ENCODE results near the gene MRPL53.

MRPL53 gene

DNA sequence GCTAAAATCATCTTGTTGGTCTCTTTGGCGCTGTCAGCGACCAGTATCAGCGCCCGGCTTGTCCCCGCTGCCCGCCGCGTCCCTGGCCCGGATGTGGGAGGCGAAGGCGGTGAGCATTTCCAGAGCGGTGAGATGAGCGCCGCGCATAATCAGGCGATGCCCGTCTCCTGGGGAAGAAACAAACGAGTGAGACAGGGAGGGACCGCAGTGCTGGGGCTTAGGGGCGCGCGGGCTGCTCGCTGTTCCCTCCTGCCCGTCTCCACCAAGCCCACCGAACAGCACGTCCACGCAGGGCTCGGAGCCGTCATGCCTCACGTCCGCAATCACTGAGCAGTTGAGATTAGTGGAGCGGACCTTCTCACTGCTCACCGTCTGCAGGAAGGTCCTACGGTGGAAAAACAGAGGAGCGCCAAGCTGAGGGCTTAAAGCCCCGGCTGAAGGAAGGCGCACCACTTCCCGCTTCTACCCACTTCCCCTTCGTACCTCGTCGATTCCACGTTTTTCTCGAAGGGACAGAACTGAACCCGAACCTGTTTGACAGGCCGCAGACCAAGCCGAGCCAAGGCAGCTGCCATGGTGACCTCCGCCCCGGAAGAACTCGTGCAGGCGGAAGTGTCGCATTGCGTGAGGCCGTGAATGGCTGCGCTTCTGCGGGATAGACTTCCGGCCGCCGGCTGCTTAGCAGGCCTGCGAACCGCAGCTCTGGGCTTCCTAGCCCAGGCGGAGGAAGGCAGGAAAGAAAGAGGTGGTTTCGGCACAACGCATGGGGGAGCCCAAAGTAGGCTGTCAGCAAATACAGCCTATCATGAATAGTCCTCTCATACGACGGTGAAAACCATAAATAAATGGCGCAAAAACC lies at the start of gene MRPL53:
TSS of gene MRPL53 (minus strand) at position 595 of the 859 bp plus-strand sequence. CDS start at position 575, 20 bp downstream.
- no peaks in the 10 kb centered on the region for H3K27me3 Mint-ChIP-seq
- H3K36me3 Mint-ChIP-seq (ENCODE audit: low read depth) = peaks cover 12% of the 10 kb centered on the region
- H3K4me3 Mint-ChIP-seq = peak within 1 kb of the TSS; percentile 98
- H3K4me1 Mint-ChIP-seq = peaks cover 27% of the 10 kb centered on the region
- no peaks in the 10 kb centered on the region for H3K9me3 Mint-ChIP-seq
- DNase-seq (peak; percentile 96), ATAC-seq (peak; percentile 95)
- H3K27ac Mint-ChIP-seq = peak within 1 kb of the TSS; percentile 97

DNA sequence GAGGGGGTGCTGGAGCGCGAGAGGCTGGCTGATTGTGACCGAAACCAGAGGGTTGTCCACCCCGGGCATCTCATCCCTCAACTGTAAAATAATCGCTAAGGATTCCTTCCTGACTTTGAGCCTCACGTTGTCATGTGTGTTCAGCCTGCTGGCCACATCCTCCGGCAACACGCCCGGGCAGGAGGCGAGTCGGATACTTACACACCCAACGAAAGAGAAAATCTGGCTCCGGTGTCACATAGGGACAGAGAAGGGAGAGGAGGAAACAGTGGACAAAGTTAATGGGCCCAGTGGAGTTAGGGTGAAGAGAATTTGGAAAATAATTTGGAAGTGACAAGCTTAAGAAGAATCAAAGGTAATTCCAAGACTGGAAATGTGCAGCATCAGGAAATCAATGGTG lies 44.2 kb upstream of the MRPL53 start:
- Mint-ChIP-seq H3K36me3 (ENCODE audit: low read depth) (peaks cover 8% of the 10 kb centered on the region), H3K27me3 (peaks cover 73% of the 10 kb centered on the region), H3K9me3 (no peaks in the 10 kb centered on the region), H3K27ac (no peak overlapping the region), H3K4me1 (peaks cover 20% of the 10 kb centered on the region), H3K4me3 (peak overlapping the region; percentile 51)
- DNase-seq (no peak), ATAC-seq (no peak)

DNA sequence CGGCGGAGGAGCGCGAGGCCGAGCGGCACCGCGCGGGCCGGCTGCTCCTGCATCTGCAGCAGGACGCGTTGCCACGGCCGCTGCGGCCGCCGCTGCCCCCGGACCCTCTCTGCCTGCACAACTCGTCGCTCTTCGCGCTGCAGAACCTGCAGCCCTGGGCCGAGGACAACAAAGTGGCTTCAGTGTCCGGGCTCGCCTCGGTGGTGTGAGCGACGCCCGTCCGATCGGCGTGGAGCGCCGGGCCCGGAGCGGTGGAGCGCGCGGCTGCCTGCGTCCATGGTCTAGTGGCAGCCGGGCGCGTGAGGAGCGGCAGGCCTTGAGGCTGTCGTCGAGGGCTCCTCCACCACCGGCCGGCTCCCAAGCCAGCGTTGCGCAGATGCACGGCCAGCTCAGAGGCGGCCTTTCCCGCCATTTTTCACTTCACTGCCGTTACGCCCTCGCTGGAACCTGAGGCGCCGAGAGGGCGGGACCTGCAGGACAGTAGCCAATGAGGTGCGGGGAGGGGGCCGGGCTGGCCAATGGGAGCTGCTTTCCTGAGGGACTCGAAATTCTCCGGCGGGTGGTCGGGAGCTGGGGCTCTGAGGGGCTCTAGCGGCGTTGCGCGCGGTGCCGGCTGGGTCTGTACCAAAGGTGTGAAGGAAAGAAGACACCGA lies 43.6 kb upstream of the MRPL53 start:
- peaks cover 20% of the 10 kb centered on the region for H3K4me1 Mint-ChIP-seq
- peaks cover 78% of the 10 kb centered on the region for H3K27me3 Mint-ChIP-seq
- H3K27ac Mint-ChIP-seq = no peak overlapping the region
- DNase-seq = peak; percentile 73
- no peaks in the 10 kb centered on the region for H3K9me3 Mint-ChIP-seq
- peak; percentile 59 for ATAC-seq
- peaks cover 8% of the 10 kb centered on the region for H3K36me3 Mint-ChIP-seq (ENCODE audit: low read depth)
- peak overlapping the region; percentile 51 for H3K4me3 Mint-ChIP-seq

DNA sequence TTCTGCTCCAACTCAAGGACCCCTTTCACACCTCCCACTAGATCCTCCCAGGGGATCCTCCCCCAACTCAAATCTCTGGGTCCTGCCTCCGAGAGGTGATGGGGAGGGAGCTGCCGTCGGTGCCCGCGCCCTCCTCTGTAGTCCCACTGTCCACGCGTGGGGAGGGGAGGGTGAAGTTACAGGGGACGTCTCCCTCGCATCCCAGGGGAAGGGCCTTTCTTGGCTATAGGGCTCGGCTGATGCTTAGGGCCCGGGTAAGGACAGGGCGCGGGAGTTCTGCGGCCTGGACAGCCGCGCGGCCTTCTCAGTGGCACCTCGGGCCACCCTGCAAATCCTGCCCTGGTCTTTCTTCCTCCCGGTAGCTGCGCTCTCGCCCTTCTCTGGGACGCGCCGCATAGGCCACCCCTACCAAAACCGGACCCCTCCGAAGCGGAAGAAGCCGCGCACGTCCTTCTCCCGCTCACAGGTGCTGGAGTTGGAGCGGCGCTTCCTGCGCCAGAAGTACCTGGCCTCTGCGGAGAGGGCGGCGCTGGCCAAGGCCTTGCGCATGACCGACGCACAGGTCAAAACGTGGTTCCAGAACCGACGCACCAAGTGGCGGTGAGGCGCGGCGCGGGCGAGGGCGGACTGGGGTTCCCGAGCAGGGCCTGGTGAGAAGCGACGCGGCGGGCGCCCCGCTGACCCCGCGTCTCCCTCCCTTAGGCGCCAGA lies 42.9 kb upstream of the MRPL53 start:
- peak; percentile 20 for DNase-seq
- Mint-ChIP-seq H3K9me3 (no peaks in the 10 kb centered on the region), H3K27ac (no peak overlapping the region), H3K4me3 (peak overlapping the region; percentile 59), H3K36me3 (ENCODE audit: low read depth) (peaks cover 8% of the 10 kb centered on the region), H3K4me1 (peaks cover 23% of the 10 kb centered on the region), H3K27me3 (peaks cover 82% of the 10 kb centered on the region)
- ATAC-seq = no peak

DNA sequence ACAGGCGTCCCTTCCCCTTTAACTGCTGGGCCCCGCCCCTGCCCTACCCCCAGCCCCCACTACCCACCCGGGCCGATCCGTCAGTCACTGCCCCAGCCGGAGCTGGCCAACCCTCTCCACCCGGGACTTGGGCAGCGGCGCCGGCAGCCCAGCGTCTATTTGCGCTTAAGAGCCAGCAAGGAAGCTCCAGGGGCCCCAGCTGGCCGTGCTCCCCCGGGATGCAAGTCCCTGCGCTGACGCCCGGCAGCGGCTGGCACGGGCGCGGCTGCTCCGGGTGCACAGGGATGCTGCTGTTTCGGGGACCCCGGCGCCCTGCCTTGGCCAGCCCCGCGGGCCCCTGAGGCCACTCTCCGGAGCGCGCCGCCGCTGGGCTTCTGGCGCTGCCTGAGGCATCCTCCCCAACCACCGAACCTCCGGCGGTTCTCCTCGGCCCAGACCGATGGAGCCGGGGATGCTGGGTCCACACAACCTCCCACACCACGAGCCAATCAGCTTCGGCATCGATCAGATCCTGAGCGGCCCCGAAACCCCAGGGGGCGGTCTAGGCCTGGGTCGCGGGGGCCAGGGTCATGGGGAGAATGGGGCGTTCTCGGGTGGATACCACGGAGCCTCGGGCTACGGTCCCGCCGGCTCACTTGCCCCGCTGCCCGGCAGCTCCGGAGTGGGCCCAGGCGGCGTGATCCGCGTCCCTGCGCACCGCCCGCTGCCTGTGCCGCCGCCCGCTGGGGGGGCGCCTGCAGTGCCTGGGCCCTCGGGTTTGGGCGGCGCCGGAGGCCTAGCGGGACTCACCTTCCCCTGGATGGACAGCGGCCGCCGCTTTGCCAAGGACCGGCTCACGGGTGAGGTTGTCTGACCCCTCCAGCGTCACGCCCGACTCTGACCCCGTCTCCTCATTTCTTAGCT lies 42.1 kb upstream of the MRPL53 start, which contains the start of gene TLX2:
TSS of gene TLX2 (plus strand) at position 83 of the 903 bp plus-strand sequence. CDS start at position 440, 357 bp downstream.
- H3K9me3 Mint-ChIP-seq = no peaks in the 10 kb centered on the region
- DNase-seq (no peak), ATAC-seq (peak; percentile 13)
- H3K4me3 Mint-ChIP-seq = peak within 1 kb of the TSS; percentile 59
- peaks cover 8% of the 10 kb centered on the region for H3K36me3 Mint-ChIP-seq (ENCODE audit: low read depth)
- peaks cover 24% of the 10 kb centered on the region for H3K4me1 Mint-ChIP-seq
- H3K27ac Mint-ChIP-seq = no peak within 1 kb of the TSS
- peaks cover 79% of the 10 kb centered on the region for H3K27me3 Mint-ChIP-seq

DNA sequence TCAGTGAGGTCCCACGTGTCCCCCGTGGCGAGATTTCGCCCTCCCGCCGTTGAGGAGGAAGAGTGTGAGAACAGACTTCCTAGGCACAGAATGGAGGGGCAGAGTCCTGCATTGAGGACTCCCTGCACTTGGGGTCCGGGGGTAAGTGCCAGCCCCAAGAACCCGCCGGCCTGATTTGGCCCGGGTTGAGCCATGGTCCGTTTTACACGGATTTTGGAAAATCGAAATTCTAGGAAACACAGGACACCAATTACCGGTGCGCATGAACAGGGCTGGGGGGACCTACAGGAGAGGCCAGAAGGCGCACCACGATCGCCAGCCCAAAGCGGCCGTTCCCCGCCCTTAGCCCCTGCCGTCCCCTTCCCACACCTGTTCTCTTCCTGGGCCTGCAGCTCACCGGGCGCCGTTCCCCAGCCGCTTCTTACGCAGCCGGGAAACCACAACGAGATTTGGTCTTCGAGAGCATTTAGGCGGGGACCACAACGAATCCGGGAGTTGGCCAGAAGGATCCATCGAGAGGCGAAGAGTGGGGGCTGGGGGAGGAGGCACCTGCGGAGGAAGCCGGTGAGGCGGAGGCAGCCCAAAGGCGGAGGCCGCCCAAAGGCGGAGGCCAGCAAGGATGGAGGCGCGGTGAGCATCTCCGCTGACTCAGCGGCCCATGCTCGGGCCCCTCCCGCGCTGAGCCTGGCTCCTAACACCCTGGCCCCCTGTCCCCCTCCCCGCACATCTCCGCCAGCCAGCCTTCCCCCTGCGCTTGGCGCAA lies 41.3 kb upstream of the MRPL53 start:
- peak; percentile 26 for DNase-seq
- H3K36me3 Mint-ChIP-seq (ENCODE audit: low read depth) = peaks cover 8% of the 10 kb centered on the region
- ATAC-seq = peak; percentile 7
- H3K27ac Mint-ChIP-seq = no peak overlapping the region
- H3K27me3 Mint-ChIP-seq = peaks cover 76% of the 10 kb centered on the region
- no peaks in the 10 kb centered on the region for H3K9me3 Mint-ChIP-seq
- H3K4me1 Mint-ChIP-seq = peaks cover 24% of the 10 kb centered on the region
- no peak overlapping the region for H3K4me3 Mint-ChIP-seq

DNA sequence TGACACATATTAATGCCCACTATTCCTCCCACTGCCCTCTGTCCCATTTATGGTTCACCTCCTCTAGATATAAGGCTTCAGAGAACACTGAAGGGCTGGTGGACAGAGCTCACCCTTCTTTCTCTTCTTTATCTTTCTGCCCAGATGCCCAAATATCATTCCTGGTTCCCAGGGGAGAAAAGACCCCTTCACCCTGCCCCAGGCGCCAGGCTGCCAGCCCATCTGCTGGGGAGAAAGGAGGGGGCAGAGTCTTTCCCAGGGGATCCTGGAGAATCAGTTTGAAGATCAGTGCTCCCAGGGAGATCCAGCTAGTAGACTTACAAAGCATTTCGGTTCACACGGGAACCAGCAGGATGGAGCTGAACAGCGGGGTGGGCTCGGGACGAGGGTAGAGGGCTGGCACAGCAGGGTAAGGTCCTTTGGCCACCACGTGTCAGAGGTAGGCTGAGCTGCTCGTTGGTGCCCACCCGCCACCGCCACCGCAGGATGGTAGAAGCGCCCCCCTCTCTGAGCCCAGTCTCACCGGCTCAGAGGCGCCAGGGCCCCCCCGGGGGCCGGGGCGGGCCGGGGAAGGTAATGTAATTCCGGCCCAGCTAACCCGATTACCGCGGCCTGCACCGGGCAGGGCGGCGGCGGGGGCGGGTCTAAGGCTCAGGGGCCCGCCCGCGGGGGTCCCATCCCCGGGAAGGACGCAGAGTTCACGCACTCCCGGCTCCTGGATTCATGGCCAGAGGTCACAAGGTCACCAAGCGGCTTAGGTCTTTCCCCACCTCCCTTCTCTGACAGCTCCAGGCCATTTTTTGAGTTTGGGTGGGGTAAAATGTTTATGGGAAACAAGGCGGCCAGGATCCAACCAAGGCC lies 40.5 kb upstream of the MRPL53 start:
- Mint-ChIP-seq H3K27me3 (peaks cover 69% of the 10 kb centered on the region), H3K4me3 (no peak overlapping the region), H3K27ac (no peak overlapping the region)

DNA sequence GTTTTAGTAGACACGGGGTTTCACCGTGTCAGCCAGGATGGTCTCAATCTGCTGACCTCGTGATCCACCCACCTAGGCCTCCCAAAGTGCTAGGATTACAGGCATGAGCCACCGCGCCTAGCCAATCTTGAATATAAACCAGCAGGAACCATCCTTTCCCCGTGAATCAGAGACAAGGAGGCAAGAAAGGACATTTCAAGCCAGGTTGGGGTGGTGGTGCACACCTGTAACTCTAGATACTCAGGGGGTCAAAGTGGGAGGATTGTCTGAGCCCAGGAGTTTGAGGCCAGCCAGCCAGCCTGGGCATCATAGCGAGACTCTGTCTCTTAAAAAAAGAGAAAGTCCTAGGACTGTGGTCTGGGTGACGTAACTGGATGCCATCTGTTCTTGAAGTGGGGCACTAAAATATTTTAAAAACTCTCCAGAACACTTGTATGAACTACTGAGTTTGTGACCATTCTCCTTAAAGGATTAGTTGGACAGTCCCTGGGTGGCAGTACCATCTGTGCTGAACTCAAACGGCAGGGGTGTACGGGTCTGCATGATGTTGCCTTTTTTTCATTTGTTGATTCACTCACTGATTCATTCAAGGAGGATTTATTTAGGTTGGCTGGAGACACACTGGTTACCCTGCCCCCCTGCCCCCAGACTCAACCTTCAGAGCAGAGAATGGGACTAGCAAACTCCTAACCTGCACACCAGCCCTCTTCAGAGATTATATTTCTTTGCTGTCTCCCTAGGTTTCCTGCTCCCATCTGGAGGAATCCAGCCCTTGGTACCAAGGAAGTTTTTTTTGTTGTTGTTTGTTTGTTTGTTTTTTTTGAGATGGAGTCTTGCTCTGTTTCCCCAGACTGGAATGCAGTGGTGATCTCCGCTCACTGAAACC lies 38.9 kb upstream of the MRPL53 start:
- Mint-ChIP-seq H3K4me1 (peaks cover 41% of the 10 kb centered on the region), H3K27me3 (peaks cover 57% of the 10 kb centered on the region), H3K27ac (no peak overlapping the region), H3K9me3 (no peaks in the 10 kb centered on the region), H3K36me3 (ENCODE audit: low read depth) (peaks cover 11% of the 10 kb centered on the region), H3K4me3 (no peak overlapping the region)
- ATAC-seq (no peak), DNase-seq (no peak)

More for the DNA sequence above, 40.5 kb upstream of the MRPL53 start:
- DNase-seq (no peak), ATAC-seq (no peak)
- peaks cover 8% of the 10 kb centered on the region for H3K36me3 Mint-ChIP-seq (ENCODE audit: low read depth)
- H3K4me1 Mint-ChIP-seq = peaks cover 31% of the 10 kb centered on the region
- H3K9me3 Mint-ChIP-seq = no peaks in the 10 kb centered on the region

DNA sequence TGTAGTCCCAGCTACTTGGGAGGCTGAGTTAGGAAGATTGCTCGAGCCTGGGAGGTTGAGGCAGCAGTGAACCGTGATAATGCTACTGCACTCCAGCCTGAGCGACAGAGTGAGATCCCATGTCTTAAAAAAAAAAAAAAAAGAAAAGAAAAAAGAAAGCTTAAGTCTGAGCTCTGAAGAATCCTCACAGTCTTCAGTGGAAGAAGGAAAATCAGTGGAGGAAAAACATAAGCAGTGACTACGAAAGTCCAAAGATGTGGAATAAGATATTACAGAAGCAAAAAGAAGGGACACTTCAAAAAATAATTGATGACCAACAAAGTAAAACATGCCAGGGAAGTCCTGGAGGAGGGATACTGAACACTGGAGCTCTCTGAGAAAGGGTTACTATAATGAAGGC lies 37.8 kb upstream of the MRPL53 start:
- peaks cover 19% of the 10 kb centered on the region for H3K36me3 Mint-ChIP-seq (ENCODE audit: low read depth)
- H3K4me1 Mint-ChIP-seq = peaks cover 41% of the 10 kb centered on the region
- H3K9me3 Mint-ChIP-seq = no peaks in the 10 kb centered on the region
- H3K27me3 Mint-ChIP-seq = peaks cover 49% of the 10 kb centered on the region
- H3K27ac Mint-ChIP-seq = no peak overlapping the region
- ATAC-seq = no peak
- DNase-seq = no peak
- no peak overlapping the region for H3K4me3 Mint-ChIP-seq

DNA sequence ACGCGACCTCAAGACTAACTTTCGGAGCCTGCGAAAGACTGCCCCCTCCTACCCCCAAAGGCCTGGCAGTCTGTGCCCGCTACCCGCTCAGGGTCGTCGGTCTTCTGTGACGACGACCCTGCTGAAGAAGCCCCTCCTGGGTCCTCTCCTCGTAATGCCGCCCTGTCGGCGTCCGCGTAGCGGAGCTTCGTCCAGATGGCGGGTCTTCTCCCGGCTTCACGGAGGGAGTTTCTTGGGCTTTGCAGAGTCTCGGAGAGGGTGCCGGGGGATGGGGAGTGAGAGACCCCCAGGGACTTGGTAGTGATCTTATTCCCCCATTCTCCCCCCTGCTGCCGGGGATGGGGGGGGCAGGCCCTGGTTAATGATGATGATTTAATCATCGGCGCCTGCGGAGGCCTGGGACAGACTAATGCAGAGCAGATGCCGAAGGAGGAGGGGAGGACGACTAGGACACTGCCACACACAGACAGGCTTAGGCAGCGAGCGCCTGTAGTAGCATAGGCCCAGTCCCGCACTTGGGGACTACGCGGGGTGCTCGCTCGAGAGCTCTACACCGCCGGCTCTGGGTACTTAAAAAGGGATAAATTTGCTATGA lies 35.5 kb upstream of the MRPL53 start:
- ATAC-seq (no peak), DNase-seq (peak; percentile 20)
- peak overlapping the region; percentile 99 for H3K4me3 Mint-ChIP-seq
- H3K36me3 Mint-ChIP-seq (ENCODE audit: low read depth) = peaks cover 31% of the 10 kb centered on the region
- H3K27ac Mint-ChIP-seq = peak overlapping the region; percentile 100
- peaks cover 51% of the 10 kb centered on the region for H3K27me3 Mint-ChIP-seq
- H3K9me3 Mint-ChIP-seq = no peaks in the 10 kb centered on the region
- peaks cover 53% of the 10 kb centered on the region for H3K4me1 Mint-ChIP-seq

DNA sequence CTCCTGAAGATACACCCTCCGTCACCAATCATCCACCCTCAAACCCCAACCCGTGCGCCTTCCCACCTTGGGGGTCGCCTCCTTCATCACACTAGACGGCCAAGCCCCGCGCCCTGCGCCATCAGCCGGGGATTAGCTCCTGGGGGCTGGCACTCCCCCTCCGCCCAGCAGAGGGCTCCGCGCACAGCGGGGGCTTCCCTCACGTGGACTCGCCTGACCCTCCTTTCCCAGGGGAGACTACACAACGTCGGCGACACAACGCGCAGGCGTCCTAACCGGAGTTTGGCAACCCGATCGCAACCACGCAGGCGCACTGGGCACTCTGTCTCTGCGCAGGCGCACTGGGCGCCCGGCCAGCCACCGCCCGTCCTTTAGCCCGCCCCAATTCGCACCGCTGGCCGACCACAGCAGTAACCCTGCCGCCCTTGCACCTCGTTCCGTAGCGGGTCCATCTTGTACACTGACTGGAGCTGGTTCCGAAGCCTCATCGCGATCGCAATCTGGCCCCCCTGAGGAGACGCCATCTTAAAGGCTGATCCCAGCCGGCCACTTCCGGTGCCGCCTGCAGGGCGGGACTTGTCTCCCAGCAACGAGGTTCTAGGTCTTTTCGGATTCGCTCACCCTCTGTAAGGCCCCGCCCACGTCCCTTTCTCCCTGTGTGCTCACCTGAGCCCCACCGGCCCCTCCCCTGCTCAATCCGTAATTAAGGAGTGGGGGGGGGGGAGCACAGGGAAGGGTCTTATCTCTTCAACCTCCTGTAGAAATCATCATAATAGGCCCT lies 34.9 kb upstream of the MRPL53 start, which contains the start of gene PCGF1:
TSS of gene PCGF1 (minus strand) at position 551 of the 781 bp plus-strand sequence. CDS start at position 524, 27 bp downstream.
- peak within 1 kb of the TSS; percentile 100 for H3K27ac Mint-ChIP-seq
- H3K4me1 Mint-ChIP-seq = peaks cover 58% of the 10 kb centered on the region
- peaks cover 31% of the 10 kb centered on the region for H3K36me3 Mint-ChIP-seq (ENCODE audit: low read depth)
- peaks cover 52% of the 10 kb centered on the region for H3K27me3 Mint-ChIP-seq
- H3K9me3 Mint-ChIP-seq = no peaks in the 10 kb centered on the region
- peak; percentile 88 for ATAC-seq
- H3K4me3 Mint-ChIP-seq = peak within 1 kb of the TSS; percentile 99
- DNase-seq = peak; percentile 99
